ENCODE results near the gene MYO15A. TPM values are rescaled to one million over a fixed set of nuclear protein-coding genes. Genes with fewer than 3 reads are reported as not detected.

MYO15A gene
- total RNA-seq, 1 donor from 2014 or later: 6.1 TPM

- intact Hi-C loops (cut with DNase I): no loop called here
- no peak overlapping the region for H3K27ac ChIP-seq
- DNase-seq (ENCODE audit: extremely low spot score in 2 of 2): no peak
- no peak overlapping the region for H3K4me3 ChIP-seq
- no peaks in the 10 kb centered on the region for H3K9me3 ChIP-seq
- no peaks in the 10 kb centered on the region for H3K4me1 ChIP-seq
- H3K36me3 ChIP-seq: no peaks in the 10 kb centered on the region
- TF ChIP-seq POLR2A (IDR thresholded peaks at IDR 0.05): no peak
- no peak for TF ChIP-seq CTCF (IDR thresholded peaks at IDR 0.05)
- TF ChIP-seq POLR2AphosphoS5 (IDR thresholded peaks at IDR 0.05; ENCODE audit: insufficient read depth in 1 of 2, low read depth in 1 of 2): no peak
- no peaks in the 10 kb centered on the region for H3K27me3 ChIP-seq
Observed at GRCh38 chr17:18146259-18146658, 37.7 kb downstream of the MYO15A start.

GRCh38 chr17:18146980-18147379 lies 38.4 kb downstream of the MYO15A start:
- H3K4me3 ChIP-seq: no peak overlapping the region
- H3K27me3 ChIP-seq: no peaks in the 10 kb centered on the region
- no peaks in the 10 kb centered on the region for H3K9me3 ChIP-seq
- H3K36me3 ChIP-seq: no peaks in the 10 kb centered on the region
- TF ChIP-seq POLR2AphosphoS5 (IDR thresholded peaks at IDR 0.05; ENCODE audit: insufficient read depth in 1 of 2, low read depth in 1 of 2) (no peak), POLR2A (IDR thresholded peaks at IDR 0.05) (no peak), CTCF (IDR thresholded peaks at IDR 0.05) (no peak)
- intact Hi-C loops (cut with DNase I): no loop called here
- H3K4me1 ChIP-seq: no peaks in the 10 kb centered on the region
- no peak for DNase-seq (ENCODE audit: extremely low spot score in 2 of 2)
- H3K27ac ChIP-seq: no peak overlapping the region

GRCh38 chr17:18148586-18148985 lies 40.0 kb downstream of the MYO15A start:
- no peak for DNase-seq (ENCODE audit: extremely low spot score in 2 of 2)
- Histone ChIP-seq H3K36me3 (no peaks in the 10 kb centered on the region), H3K9me3 (no peaks in the 10 kb centered on the region), H3K4me3 (no peak overlapping the region), H3K4me1 (peaks cover 12% of the 10 kb centered on the region), H3K27ac (no peak overlapping the region), H3K27me3 (no peaks in the 10 kb centered on the region)
- intact Hi-C loops (cut with DNase I): no loop called here
- TF ChIP-seq POLR2AphosphoS5 (IDR thresholded peaks at IDR 0.05; ENCODE audit: insufficient read depth in 1 of 2, low read depth in 1 of 2): no peak
- no peak for TF ChIP-seq CTCF (IDR thresholded peaks at IDR 0.05)
- TF ChIP-seq POLR2A (IDR thresholded peaks at IDR 0.05): no peak

GRCh38 chr17:18151290-18151689 lies 42.7 kb downstream of the MYO15A start:
- peaks cover 22% of the 10 kb centered on the region for H3K4me1 ChIP-seq
- no peak for DNase-seq (ENCODE audit: extremely low spot score in 2 of 2)
- no peaks in the 10 kb centered on the region for H3K9me3 ChIP-seq
- H3K27ac ChIP-seq: no peak overlapping the region
- H3K27me3 ChIP-seq: no peaks in the 10 kb centered on the region
- H3K4me3 ChIP-seq: no peak overlapping the region
- no peak for TF ChIP-seq POLR2AphosphoS5 (IDR thresholded peaks at IDR 0.05; ENCODE audit: insufficient read depth in 1 of 2, low read depth in 1 of 2)
- TF ChIP-seq CTCF (IDR thresholded peaks at IDR 0.05): no peak
- no peak for TF ChIP-seq POLR2A (IDR thresholded peaks at IDR 0.05)
- intact Hi-C loops (cut with DNase I): no loop called here
- no peaks in the 10 kb centered on the region for H3K36me3 ChIP-seq

GRCh38 chr17:18155179-18155578 lies 46.6 kb downstream of the MYO15A start:
- Histone ChIP-seq H3K27me3 (no peaks in the 10 kb centered on the region), H3K4me3 (no peak overlapping the region), H3K27ac (no peak overlapping the region), H3K9me3 (no peaks in the 10 kb centered on the region), H3K36me3 (no peaks in the 10 kb centered on the region), H3K4me1 (peaks cover 41% of the 10 kb centered on the region)
- DNase-seq (ENCODE audit: extremely low spot score in 2 of 2): no peak
- TF ChIP-seq POLR2A (IDR thresholded peaks at IDR 0.05) (no peak), CTCF (IDR thresholded peaks at IDR 0.05) (no peak), POLR2AphosphoS5 (IDR thresholded peaks at IDR 0.05; ENCODE audit: insufficient read depth in 1 of 2, low read depth in 1 of 2) (no peak)
- intact Hi-C loops (cut with DNase I): no loop called here
